HFFc6 (cell line): ENCODE results near the gene CDKN2B. TPM values are rescaled to one million over a fixed set of nuclear protein-coding genes. Genes with fewer than 3 reads are reported as not detected.

Experiments used
- DNase-seq: peaks from one replicate; pipeline ENCODE4 v3.0.0-alpha.2; 2018
- H3K27ac Mint-ChIP-seq: 2 replicates; pipeline ENCODE4 v1.8.0; 2020; ENCODE audit warnings: mild to moderate bottlenecking, mixed read lengths
- H3K27me3 Mint-ChIP-seq: 2 replicates; pipeline ENCODE4 v1.8.0; 2021; ENCODE audit warnings: mild to moderate bottlenecking, moderate library complexity, mixed read lengths; ENCODE audit not compliant: insufficient read depth
- H3K36me3 Mint-ChIP-seq: 2 replicates; pipeline ENCODE4 v1.8.0; 2021; ENCODE audit warnings: low read depth, mixed read lengths
- H3K4me1 Mint-ChIP-seq: 2 replicates; pipeline ENCODE4 v1.8.0; 2020; ENCODE audit warnings: low read depth, mixed read lengths
- H3K4me3 Mint-ChIP-seq: 2 replicates; pipeline ENCODE4 v1.8.0; 2020; ENCODE audit warnings: mild to moderate bottlenecking, moderate library complexity, mixed read lengths
- H3K9me3 Mint-ChIP-seq: 2 replicates; pipeline ENCODE4 v1.8.0; 2020; ENCODE audit warnings: mild to moderate bottlenecking, mixed read lengths
- total RNA-seq, 6 experiments: library from RNA; stranded (reverse); fragmentation: NEBNext Ultra II Directional; extraction: Animal tissue kit (Norgen Biotek cat#: 25700); gene quantifications; 2 replicates in 1 of 6; 3 replicates in 5 of 6; pipeline ENCODE4 v1.2.3, GENCODE V29; 2021
- TF ChIP-seq, protein P1 (sequence below): fragments of 200-600 bp; sonication (generic); IDR thresholded peaks from 2 replicates; pipeline ENCODE4 v1.5.0; 2021; ENCODE audit warnings: antibody characterized with exemption, mild to moderate bottlenecking

Gene CDKN2B
- total RNA-seq, 6 experiments from 2014 or later = 7.1 to 11.6 (median 8.9) TPM

DNA sequence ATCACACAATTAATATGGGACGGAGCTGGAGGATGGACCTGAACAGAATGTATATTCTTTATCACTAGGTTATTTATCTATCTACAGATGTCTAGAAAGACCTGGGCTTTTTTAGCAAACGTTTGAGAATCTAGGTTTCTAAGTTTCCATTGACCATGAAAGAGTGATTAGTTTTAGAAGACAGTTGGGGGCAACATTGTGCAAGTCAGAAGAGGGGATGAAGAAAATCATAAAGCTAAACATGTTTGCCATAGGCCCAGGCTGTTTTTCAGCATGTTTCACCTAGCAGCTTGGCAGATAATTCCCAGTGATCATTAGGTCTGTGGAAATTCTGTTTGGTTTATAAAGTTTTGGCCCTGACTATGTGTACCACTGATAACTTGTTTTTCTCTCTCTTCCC is 44.1 kb upstream of the CDKN2B start:
- Mint-ChIP-seq H3K27me3 (no peaks in the 10 kb centered on the region; the same call in 1 of the 2 replicates), H3K4me1 (peaks cover 48% of the 10 kb centered on the region), H3K4me3 (peak overlapping the region; percentile 62; the same call in 1 of the 2 replicates), H3K9me3 (no peaks in the 10 kb centered on the region), H3K36me3 (peaks cover 9% of the 10 kb centered on the region), H3K27ac (peak overlapping the region; percentile 77)
- TF ChIP-seq, protein P1, sequence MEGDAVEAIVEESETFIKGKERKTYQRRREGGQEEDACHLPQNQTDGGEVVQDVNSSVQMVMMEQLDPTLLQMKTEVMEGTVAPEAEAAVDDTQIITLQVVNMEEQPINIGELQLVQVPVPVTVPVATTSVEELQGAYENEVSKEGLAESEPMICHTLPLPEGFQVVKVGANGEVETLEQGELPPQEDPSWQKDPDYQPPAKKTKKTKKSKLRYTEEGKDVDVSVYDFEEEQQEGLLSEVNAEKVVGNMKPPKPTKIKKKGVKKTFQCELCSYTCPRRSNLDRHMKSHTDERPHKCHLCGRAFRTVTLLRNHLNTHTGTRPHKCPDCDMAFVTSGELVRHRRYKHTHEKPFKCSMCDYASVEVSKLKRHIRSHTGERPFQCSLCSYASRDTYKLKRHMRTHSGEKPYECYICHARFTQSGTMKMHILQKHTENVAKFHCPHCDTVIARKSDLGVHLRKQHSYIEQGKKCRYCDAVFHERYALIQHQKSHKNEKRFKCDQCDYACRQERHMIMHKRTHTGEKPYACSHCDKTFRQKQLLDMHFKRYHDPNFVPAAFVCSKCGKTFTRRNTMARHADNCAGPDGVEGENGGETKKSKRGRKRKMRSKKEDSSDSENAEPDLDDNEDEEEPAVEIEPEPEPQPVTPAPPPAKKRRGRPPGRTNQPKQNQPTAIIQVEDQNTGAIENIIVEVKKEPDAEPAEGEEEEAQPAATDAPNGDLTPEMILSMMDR = no peak
- no peak for DNase-seq

DNA sequence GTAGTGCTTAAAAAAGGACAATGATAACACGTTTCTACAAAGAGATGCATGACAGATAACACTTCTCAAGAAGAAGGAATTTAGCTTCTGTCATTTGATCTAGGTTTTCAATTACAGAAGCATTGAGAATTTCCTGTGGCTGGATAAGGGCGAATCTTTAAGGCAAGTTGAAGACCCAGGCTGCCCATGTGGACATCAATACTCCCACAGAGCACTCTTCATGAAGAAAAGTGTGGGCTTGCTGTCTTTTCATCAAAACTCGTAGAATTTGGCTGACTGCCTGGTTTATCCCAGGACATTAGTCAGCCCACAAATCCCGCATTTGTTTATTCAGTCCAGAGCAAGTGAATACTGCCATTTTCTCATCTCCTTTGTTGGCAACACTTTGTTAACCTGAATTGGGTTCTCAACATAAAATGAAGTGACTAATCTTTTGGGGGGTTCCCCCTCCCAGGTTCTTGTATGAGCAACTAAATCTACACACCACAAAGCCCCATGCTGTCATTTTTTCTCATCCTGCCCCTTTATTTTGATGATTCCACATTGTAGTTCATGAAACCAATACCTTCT is 43.4 kb upstream of the CDKN2B start:
- H3K9me3 Mint-ChIP-seq = no peaks in the 10 kb centered on the region
- peaks cover 48% of the 10 kb centered on the region for H3K4me1 Mint-ChIP-seq
- peak overlapping the region; percentile 62 for H3K4me3 Mint-ChIP-seq
- TF ChIP-seq, protein P1 = no peak
- peak; percentile 95 for DNase-seq
- H3K27ac Mint-ChIP-seq = peak overlapping the region; percentile 77
- H3K27me3 Mint-ChIP-seq = no peaks in the 10 kb centered on the region; the same call in 1 of the 2 replicates
- peaks cover 6% of the 10 kb centered on the region for H3K36me3 Mint-ChIP-seq

DNA sequence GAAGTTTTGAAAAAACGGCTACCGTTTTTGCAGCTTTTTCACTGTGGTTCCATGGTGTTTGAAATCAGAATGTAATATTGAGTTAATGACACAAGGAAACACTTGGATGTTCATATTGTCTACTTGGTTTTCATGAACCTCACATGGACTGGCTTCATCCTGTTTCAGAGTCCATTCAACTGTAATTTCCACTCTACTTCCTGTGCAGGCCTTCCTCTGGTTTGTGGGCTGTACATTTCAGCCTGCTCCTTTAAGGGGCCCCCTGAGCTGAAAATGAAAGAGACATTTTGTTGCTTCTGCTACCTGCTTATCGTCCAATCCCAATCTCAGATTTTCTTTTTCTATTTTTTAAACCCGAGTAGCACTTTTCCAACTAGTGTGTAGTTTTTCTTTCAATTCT is 41.8 kb upstream of the CDKN2B start:
- Mint-ChIP-seq H3K27me3 (no peaks in the 10 kb centered on the region), H3K4me1 (peaks cover 48% of the 10 kb centered on the region), H3K9me3 (no peaks in the 10 kb centered on the region), H3K4me3 (no peak overlapping the region), H3K27ac (no peak overlapping the region), H3K36me3 (no peaks in the 10 kb centered on the region)
- TF ChIP-seq, protein P1 = no peak
- no peak for DNase-seq

DNA sequence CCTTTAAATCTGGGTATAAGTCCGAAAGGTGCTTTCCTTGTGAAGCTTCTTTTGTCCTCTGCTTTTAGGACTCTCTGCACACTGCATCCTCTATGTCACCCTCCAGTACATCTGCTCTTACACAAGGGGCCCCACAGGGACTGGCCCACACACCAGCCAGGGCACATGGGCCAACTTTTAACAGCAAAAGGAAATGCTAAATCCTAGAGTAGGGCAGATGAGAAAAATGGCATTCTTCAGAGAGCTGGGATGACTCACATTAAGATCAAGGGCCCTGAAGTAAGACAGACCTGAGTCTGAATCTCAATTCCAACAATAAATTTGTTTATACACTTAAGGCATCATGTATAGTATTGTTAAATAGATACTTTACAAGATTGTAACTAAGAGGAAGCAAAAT is 40.3 kb upstream of the CDKN2B start:
- TF ChIP-seq, protein P1 = no peak
- DNase-seq = no peak
- Mint-ChIP-seq H3K9me3 (no peaks in the 10 kb centered on the region), H3K27ac (no peak overlapping the region; the same call in 1 of the 2 replicates), H3K36me3 (no peaks in the 10 kb centered on the region), H3K27me3 (no peaks in the 10 kb centered on the region), H3K4me1 (peaks cover 49% of the 10 kb centered on the region), H3K4me3 (no peak overlapping the region)

DNA sequence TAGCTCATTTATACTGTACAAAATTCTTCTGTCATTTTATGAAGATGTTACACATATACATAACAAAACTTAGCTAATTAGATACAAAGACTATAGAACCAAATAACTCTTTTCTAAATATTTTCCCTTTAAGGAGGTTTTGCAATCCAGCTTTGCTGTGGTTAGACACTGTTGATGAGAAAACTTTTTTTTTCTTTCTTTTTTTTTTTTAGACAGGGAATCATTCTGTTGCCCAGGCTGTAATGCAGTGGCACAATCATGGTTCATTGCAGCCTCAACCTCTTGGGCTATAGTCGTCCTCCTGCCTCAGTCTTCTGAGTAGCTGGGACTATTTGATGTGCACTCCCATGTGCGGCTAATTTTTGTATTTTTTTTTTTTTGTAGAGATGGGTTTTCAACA is 38.5 kb upstream of the CDKN2B start:
- Mint-ChIP-seq H3K4me3 (no peak overlapping the region), H3K27ac (no peak overlapping the region), H3K4me1 (peaks cover 42% of the 10 kb centered on the region), H3K9me3 (no peaks in the 10 kb centered on the region), H3K27me3 (no peaks in the 10 kb centered on the region), H3K36me3 (no peaks in the 10 kb centered on the region)
- no peak for DNase-seq
- TF ChIP-seq, protein P1 = no peak
